G401.6 (cell line): ENCODE measurements around the gene EIF5AL1.
"Not testable (repeated sequence)": the region's sequence is repeated elsewhere in the genome, so short reads cannot be mapped to it uniquely, and the experiment has no call there.

Experiments used
- FAIRE-seq: peaks from 2 replicates; lab custom pipeline; 2012; peaks lifted over from hg19 to GRCh38; lab: Jason Lieb, UNC

Gene EIF5AL1

DNA sequence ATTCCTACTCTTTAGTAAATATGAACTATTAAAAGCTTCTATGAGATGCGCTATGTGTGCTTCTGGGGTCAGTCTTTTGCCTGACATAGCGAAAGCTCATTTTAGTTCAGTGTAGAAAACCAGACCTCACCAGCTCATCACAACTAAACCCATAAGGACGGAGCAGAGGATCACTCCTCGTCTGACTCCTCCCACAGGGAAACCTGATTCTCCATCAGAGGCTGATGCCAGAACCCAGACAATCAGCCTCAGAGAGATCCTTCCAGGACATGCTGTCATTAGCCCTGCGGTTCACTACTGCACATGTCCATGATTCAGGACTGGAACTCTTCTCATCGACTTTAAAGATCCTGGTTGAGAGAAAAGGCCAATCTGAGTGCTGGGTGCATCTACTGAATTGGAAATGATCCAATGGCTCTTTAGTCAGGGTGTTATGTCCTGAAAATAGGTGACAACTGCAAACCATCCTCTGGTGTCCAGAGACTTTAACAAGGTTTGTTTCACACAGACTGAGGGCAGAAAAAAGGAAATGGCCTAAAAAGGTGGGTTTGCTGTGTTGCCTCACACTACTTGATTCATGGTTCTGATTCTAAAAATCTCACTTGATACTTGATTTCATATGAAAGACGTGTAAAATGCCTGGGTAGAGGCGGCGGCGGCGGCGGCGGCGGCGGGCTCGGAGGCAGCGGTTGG, at the start of gene EIF5AL1:
Gene EIF5AL1, plus strand, starts transcription at position 643 of the 693 bp plus-strand sequence. CDS start 117 bp downstream, outside the sequence.
- not testable (repeated sequence) for FAIRE-seq

DNA sequence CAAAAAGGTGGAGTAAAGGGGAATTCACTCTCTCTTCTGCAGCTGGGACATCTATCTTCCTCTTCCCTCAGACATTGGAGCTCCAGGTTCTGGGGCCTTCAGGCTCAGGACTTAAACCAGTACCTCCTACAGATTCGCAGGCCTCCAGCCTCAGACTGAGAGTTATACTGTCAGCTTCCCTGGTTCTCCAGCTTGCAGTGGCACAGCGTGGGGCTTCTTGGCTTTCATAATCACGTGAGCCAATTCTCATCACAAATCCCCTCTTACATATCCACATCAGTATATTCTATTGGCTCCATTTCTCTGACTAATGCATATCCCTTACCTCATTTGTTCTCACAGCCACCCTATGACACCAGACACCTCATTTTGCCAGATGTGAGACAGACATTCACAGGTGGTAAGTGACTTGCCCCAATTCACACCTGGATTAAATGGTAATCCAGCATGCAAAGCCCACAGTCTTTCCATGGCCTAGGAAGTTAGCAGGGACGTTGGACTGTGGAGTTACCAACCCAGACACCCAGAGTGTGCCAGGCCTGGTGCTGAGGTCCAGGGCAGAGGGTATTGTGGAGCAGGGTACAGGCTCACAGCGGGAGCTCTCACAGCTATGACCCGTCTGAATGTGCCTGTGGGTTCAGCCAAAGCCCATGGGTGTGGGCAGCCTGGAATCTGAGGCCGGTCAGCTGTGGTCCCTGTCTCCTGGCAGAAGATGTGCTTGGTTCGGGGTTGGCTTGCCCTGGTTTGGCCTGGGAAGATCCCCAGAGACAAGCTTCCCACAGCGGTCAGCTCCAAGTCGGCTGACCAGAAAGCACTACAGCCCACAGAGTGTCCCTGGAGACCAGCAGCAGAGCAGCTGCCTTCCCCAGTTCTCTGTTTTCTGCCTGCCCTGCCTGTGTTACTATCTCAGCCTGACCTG, 48.5 kb upstream of the EIF5AL1 start:
- no peak for FAIRE-seq

DNA sequence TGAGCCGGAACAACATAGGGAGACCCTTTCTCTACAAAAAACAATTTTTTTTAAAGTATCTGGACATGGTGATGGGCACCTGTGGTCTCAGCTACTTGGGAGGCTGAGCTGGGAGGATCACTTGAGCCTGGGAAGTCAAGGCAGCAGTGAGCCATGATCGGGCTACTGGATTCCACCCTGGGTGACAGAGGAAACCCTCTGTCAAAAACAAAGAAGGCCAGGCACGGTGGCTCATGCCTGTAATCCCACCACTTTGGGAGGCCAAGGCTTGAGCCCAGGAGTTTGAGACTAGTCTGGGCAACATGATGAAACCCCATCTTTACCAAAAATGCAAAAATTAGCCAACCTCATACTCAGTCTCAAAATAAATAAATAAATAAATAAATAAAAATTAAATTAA, 47.0 kb upstream of the EIF5AL1 start:
- FAIRE-seq: no peak

DNA sequence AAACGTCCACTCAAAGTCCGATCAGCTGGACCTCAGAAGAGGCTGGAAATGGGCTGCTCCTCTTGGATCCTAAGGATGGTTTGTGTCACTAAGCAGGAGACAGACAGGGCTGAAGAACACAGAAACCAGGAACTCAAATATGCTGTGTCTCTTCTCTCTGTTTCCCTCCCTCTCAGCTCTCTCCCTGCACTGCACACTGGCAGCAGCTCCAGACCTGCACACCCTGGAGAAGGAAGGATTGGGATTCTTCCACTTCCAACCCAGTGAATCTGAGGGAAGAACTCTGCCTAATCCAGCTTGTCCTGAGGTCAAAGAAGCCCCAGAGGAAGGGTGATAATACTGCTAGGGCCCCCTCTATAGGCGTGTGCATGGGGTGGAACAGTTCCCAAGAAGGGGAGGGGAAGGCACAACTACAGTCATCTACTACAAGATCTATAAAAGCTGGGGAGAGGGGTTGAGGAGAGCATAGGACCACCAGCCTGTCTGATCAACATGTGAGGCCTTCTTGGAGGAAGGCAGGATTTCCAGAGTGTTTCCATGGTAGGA, 44.2 kb upstream of the EIF5AL1 start:
- no peak for FAIRE-seq

DNA sequence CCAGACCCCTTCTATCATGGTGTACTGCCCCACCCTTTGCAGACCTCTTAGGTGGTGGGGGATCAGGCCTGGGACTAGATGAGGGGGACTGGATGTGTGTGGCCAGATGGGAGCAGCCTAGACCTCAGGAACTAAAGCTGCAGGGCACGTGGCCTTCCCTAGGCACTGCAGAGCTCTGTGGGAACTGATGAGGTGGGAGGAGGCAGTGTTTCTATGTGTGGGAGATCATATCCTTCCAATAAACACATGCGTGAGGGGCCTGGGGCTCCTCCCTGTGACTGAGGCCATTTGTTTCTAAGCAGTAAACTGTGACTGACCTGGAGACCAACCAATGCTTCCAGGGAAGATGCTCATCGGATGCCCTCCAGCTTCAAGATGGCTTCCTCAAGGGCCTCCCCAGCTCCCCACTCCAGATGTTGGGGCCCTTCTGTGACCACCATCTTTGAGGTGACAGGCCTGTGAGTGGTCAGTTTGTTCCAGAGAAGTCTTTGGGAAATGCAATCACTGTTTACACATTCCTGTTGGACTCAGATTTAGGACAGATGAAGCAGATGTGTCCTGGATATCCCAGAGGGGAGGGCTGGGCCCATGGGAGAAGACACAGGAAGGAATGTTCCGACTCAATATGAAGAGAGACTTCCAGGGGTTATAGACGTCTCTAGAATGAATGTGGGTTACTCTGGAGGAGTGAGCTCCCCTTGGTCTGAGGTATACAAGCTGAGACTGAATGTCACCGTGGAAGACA, 43.3 kb upstream of the EIF5AL1 start:
- FAIRE-seq: no peak

DNA sequence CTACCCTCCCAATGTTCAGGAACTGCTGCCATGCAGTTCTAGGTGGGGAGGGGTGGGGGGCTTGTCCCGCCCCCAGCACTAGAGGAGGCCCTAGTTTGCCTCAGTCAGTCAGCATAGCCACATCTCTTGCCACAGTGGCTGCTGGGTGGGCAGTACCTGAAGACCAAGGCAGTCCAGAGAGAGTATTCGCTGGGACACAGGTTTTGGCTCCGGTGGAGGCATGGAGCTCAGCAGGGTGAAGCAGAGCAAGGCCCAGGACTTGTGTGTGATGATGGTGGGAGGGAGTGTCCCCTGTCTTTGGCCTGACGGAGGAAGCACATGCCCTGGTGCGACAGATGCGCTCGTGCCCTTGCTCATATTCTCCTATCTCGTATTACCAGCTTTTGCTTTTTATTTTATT, 42.2 kb upstream of the EIF5AL1 start:
- no peak for FAIRE-seq

DNA sequence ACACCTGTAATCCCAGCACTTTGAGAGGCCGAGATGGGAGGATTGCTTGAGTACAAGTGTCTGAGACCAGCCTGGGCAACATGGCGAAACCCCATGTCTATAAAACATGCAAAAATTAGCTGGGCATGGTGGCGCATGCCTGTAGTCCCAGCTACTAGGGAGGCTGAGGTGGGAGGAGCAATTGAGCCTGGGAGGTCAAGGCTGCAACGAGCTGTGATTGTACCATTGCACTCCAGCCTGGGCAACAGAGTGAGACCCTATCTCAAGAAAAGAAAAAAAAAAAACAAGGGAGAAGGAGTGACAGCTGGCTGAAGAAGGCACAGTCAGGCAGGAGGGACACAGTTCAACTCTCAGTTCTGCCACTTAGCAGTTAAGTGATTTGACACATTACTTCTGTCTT, 40.6 kb upstream of the EIF5AL1 start:
- no peak for FAIRE-seq

DNA sequence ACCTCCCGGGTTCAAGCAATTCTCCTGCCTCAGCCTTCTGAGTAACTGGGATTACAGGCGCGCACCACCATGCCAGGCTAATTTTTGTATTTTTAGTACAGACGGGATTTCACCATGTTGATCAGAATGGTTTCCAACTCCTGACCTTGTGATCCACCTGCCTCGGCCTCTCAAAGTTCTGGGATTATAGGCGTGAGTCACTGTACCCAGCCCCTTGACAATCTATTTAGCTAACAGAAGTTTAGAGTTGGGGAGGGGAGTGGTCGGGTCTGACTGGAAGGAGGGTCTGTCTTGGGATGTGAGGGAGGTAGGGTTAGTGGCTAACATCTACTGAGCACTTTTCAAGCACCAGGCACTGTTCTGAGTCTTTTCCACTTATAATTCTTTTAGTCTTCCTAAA, 39.9 kb upstream of the EIF5AL1 start:
- no peak for FAIRE-seq

DNA sequence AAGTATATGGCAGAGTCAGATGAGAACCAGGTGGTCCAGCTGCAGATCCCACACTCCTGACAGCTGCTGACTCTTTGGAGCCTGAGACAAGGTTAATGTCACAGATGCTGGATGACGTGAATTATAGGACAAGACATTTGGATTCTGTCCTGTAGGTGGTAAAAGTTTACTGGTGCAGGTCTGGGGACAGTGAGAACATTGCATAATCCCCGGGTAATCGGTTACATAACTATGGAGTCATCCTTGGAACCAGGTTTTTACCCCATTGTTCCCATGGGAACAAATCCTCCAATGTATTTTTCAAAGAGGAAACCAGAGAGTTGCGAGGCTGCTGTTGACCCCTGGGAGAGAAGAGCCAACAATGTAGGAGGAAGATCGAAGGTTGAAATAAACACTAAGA, 39.4 kb upstream of the EIF5AL1 start:
- no peak for FAIRE-seq

DNA sequence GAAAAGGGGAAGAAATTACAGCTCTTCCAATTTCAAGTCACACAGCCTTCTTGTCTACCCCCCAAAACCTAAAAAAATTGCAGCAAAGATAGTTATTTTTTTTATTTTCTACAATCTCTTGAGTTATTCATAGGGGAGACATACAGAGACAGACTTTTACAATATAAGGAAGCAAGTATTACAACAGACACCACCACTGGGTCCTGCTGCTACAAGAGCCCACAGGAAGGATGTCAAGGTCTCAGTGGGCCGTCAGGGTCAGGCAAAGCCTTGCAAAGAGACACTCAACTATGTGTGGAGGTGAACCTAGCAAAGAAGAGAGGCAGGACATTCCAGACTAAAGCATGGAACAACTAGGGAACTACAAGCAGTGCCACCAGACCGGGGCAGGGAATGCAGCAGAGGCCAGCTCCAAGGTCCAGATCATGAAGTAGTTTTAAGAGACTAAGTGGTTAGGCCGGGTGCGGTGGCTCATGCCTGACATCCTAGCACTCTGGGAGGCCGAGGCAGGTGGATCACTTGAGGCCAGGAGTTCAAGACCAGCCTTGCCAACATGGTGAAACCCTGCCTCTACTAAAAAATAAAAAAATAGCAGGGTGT, 38.7 kb upstream of the EIF5AL1 start:
- FAIRE-seq: no peak

DNA sequence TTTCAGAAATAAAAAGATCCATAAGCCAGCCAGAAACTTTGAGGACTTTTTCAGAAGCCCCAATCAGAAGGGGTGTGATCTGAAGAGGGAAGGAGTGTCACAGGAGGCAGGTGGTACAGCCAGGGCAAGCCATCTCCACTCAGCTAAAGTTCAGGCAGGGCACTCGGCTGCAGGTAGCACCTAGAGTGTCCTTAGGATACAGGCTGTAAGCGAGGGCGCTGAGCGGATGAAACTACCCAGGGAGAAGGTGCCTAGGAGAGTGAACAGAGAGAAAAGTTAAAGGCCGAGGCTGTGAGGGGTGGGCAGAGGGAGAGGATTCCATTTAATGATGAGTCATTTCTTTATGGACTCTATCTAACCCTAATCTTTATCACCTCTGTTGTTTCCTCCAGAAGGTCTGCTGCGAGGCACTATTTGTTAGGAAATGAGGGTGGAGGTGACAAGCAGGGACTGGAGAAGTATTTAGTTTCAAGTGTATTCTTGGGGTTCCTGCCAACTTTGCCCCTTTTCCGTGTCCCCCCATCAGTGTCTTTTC, 37.1 kb upstream of the EIF5AL1 start:
- no peak for FAIRE-seq

DNA sequence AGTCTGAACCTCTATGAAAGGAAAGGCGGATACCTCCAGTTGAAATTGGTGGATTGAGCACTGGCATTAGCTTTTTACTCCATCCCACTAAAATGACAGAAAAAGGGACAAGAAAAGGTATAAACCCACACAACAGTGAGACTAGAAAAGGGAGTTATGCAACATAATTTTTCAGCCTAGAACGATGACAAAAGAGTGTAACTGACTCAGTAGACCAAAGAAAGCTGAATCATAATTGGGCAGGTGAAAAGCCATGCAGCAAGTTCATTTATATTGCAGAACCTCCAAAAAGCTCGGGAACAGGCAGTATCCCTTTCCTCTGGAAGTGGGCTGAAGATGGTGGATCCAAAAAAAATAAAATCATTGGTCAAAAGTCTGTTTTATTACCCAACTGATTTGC, 36.5 kb upstream of the EIF5AL1 start:
- no peak for FAIRE-seq

DNA sequence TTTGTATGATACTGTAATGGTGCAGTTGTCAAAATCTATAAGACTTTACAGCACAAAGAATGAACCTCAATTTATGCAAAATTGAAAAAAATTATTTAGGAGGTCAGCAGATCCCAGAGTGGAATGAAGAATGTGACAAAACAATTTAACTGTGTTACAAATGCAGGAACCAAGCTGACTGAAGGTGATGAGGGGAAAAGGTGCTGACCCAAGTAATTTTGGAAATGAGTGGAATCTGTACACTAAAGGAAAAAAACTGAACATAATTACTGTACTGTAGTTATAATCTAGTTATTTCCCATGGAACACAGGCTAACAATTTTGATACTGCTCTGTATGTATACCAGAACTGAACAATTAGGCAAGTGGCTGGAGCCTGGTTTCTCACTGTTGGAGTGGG, 35.7 kb upstream of the EIF5AL1 start:
- no peak for FAIRE-seq

DNA sequence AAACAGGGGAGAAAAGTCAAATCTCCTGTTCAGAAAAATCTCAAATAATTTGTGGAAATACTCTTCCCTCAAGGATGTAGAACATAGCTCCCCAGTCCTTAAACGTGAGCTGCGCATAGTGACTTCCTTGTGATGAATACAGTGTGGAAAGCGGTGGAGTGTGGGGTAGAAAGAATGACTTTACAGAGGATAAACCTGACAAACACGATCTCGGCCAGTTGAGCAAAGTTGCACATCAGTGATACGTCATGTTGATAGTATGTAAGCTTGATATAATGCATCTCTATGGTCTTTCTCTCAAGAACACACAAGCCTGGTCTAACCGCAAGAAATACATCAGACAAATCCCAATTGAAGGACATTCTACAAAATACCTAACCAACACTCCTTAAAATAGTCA, 34.9 kb upstream of the EIF5AL1 start:
- no peak for FAIRE-seq

DNA sequence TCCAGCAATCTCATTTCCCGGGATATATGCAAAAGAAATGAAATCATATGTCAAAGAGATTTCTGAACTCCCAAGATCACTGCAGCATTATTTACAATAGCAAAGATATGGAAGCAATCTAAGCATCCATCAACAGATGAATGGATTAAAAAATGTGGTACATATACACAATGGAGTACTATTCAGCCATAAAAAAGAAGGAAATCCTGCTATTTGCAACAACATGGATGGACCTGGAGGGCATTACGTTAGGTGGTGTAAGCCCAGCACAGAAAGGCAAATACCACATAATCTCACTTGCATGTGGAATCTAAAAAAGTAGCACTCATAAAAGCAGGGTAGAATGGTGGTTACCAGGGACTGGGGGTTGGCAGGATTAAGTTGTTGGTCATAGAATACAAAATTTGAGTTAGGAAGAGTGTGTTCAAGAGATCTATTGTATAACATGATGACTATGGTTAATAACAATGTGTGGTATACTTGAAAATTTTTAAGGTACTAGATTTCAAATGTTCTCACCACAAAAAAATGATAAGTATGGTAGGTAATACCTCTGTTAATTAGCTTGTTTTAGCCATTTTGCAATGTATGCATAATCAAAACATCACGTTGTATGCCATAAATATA, 32.9 kb upstream of the EIF5AL1 start:
- no peak for FAIRE-seq

DNA sequence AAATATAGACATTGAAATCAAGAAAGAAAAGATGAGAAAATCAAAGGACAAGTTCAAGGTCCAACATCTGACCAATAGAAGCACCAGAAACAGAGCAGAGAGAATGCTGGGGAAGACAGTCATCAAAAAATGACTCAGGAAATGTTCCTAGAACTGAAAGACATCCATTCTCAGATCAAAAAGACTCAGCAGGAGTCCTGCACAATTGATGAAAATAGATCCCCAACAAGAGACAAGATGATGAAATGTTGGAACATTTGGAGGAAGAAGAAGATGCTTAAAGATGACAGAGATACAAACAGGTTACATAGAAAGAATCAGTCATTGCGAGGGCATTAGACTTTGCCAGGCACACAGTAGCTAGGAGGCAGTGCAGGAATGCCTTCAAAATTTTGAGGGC, 30.0 kb upstream of the EIF5AL1 start:
- FAIRE-seq: no peak

DNA sequence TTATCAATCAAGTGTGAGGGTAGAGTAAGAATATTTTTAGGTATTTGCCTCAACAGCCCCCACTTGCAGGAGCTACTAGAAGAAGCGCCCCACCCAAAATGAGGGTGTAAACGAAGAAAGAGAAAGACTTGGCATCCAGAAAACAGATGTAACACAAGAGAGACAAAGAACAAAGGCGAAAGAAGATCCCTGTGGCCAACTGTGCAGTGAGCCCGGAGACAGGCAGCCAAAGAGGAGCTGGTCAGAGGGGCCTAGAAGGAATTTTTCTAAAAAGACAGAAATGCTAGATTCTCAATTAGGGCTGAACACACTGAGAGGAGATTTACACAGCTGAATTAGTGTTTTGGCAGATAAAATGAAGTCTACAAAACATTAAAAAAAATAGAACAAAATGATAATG, 29.6 kb upstream of the EIF5AL1 start:
- no peak for FAIRE-seq

DNA sequence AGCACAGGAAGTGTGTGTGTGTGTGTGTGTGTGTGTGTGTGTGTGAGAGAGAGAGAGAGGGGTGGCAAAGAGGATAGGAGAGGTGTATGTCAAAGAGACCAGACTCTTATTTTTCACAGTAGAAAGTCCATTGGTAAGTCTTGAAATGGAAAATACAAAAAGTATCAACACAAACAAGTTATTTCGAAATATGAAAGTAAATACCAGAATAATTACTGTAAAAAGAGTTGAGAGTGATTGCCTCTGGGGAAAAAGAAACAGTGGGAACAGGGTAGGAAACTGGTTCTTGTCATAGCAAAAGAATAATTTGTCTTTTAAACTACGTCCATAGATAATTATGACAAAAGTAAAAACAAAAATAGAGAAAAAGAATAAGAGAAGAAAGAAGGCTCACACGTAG, 29.0 kb upstream of the EIF5AL1 start:
- FAIRE-seq: no peak

DNA sequence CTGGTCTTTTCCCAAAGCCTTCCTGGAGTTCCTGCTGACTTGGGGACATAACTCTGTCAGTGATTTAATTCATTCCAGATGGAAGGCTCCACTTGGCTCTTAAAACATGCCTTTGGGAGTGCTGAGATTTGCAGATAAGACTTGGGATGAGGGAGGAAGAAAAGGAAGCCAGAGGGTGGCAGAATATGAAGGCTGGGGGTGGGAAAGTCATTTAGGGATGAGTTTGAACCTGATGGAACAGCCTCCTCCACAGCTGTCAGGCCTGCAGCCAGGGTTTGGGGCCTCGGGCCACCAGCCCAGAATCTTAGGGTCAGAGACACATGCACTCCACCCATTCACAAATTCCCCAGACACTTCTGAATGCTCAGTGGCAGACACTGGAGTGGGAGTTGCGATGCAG, 28.4 kb upstream of the EIF5AL1 start:
- no peak for FAIRE-seq

DNA sequence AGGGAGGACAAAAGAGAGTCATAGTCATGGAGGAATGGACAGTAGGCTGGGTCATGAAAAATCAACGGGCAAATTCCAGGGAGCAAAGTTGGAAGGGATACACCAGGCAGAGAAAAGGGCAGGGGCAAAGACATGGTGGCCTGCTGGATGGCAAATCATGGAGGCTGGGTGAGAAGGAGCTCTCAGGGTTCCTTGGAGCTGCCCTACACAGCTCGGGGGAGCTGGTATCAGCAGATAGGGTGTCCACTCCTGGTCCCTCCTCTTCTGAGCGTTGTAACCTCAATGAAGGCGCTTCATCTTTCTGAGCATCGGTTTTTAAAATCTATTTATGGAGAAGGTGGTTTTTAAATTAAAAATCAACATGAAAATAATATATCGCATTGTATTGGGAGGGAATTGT, 27.9 kb upstream of the EIF5AL1 start:
- no peak for FAIRE-seq
